OCI-LY7 (cell line): ENCODE results near the gene OR2T11. TPM values are rescaled to one million over a fixed set of nuclear protein-coding genes. Genes with fewer than 3 reads are reported as not detected.
"Not testable (repeated sequence)": the region's sequence is repeated elsewhere in the genome, so short reads cannot be mapped to it uniquely, and the experiment has no call there.

Experiments
- Bru-seq: library from RNA; stranded (reverse); fragments of 400-500 nt; gene quantifications from one replicate; lab custom pipeline; 2021; lab: Mats Ljungman, UMichigan
- BruChase-seq, 2 experiments: library from RNA; stranded (reverse); fragments of 400-500 nt; gene quantifications; one replicate each; lab custom pipeline; 2021; lab: Mats Ljungman, UMichigan
- BruUV-seq: library from RNA; stranded (reverse); fragments of 400-500 nt; replicated peaks from 2 replicates; lab custom pipeline; 2021; lab: Mats Ljungman, UMichigan
- CTCF ChIA-PET: fragments of 300-600 bp; sonication (Branson Sonifier 250); formaldehyde crosslinking; loops from one replicate; lab custom pipeline; 2022; ENCODE audit warnings: antibody characterized with exemption; ENCODE audit not compliant: unreplicated experiment; lab: Charles Lee
- POLR2A ChIA-PET: fragments of 300-600 bp; sonication (Branson Sonifier 250); formaldehyde crosslinking; loops from one replicate; lab custom pipeline; 2022; ENCODE audit warnings: antibody characterized with exemption; lab: Charles Lee
- DNase-seq: peaks from one replicate; pipeline ENCODE4 v3.0.0-alpha.2; 2015; ENCODE audit warnings: low spot score
- H2AFZ ChIP-seq: fragments of 200-600 bp; sonication (generic), shearing (Covaris generic); 2 replicates; pipeline ENCODE4 v1.6.1; 2014; ENCODE audit warnings: mild to moderate bottlenecking, antibody characterized with exemption, low read length, moderate library complexity
- H3K27ac ChIP-seq: fragments of 200-600 bp; sonication (generic); 2 replicates; pipeline ENCODE4 v1.5.1; 2014; ENCODE audit warnings: mixed run types, low read depth, mild to moderate bottlenecking, moderate library complexity, low read length, inconsistent platforms; ENCODE audit not compliant: poor library complexity, severe bottlenecking
- H3K36me3 ChIP-seq: fragments of 200-600 bp; sonication (generic); 2 replicates; pipeline ENCODE4 v1.6.1; 2014; ENCODE audit warnings: mild to moderate bottlenecking, antibody characterized with exemption, low read length, moderate library complexity, mixed read lengths; ENCODE audit not compliant: insufficient read depth
- H3K4me1 ChIP-seq: fragments of 200-600 bp; sonication (generic); 2 replicates; pipeline ENCODE4 v1.5.1; 2014; ENCODE audit warnings: mild to moderate bottlenecking, low read length; ENCODE audit not compliant: insufficient read depth, poor library complexity, severe bottlenecking
- H3K4me2 ChIP-seq: fragments of 200-600 bp; sonication (generic); 2 replicates; pipeline ENCODE4 v1.6.1; 2014; ENCODE audit warnings: mild to moderate bottlenecking, low read length
- H3K4me3 ChIP-seq: fragments of 200-600 bp; sonication (generic); 2 replicates; pipeline ENCODE4 v1.5.1; 2014; ENCODE audit warnings: mild to moderate bottlenecking, low read depth, low read length; ENCODE audit not compliant: poor library complexity, severe bottlenecking
- H3K79me2 ChIP-seq: fragments of 200-600 bp; sonication (generic); 2 replicates; pipeline ENCODE4 v1.6.1; 2016; ENCODE audit warnings: low read depth, mild to moderate bottlenecking, low read length, moderate library complexity, mixed read lengths; ENCODE audit not compliant: insufficient read depth
- H3K9me2 ChIP-seq: fragments of 200-600 bp; sonication (generic); 2 replicates; pipeline ENCODE4 v1.6.1; 2016; ENCODE audit warnings: mild to moderate bottlenecking, low read length, mixed read lengths; ENCODE audit not compliant: insufficient read depth
- H3K9me3 ChIP-seq: fragments of 200-600 bp; sonication (generic); 2 replicates; pipeline ENCODE4 v1.6.1; 2014; ENCODE audit warnings: mild to moderate bottlenecking, mixed run types, low read length, mixed read lengths
- H4K20me1 ChIP-seq: fragments of 200-600 bp; sonication (generic); 2 replicates; pipeline ENCODE4 v1.6.1; 2014; ENCODE audit warnings: mild to moderate bottlenecking, antibody characterized with exemption, low read length, moderate library complexity, mixed read lengths; ENCODE audit not compliant: insufficient read depth
- CTCF ChIP-seq: fragments of 200-600 bp; sonication (generic); conservative IDR thresholded peaks from 2 replicates; pipeline ENCODE4 v1.5.1; 2014; ENCODE audit warnings: mild to moderate bottlenecking, antibody characterized with exemption, low read length, moderate library complexity, mixed read lengths
- EZH2phosphoT487 ChIP-seq: fragments of 200-600 bp; sonication (generic); IDR thresholded peaks from 2 replicates; pipeline ENCODE4 v1.6.1; 2018; ENCODE audit warnings: low read depth, borderline replicate concordance, mild to moderate bottlenecking, mixed run types, antibody characterized with exemption, low read length, moderate library complexity, mixed read lengths
- intact Hi-C: fragments of 100-400 bp; cut with micrococcal nuclease; formaldehyde crosslinking; loops from one replicate; pipeline ENCODE4 v1.10.0; 2022; ENCODE audit not compliant: unreplicated experiment
- long read RNA-seq: library from polyadenylated mRNA; stranded (forward); transcript quantifications from one replicate; pipeline ENCODE4 v2.0.0, GENCODE V29; 2022
- total RNA-seq, 2 experiments: library from RNA; depleted of rRNA in 1 of 2; stranded (reverse); fragments of >200 nt in 1 of 2; shearing (Covaris generic) in 1 of 2; gene quantifications; 2 replicates each; pipeline ENCODE4 v1.2.3, GENCODE V29; 2014 to 2022

The OR2T11 gene
- total RNA-seq (2014; rRNA removed; shearing (Covaris generic)), result not detected in 2 replicates
- 0.13 TPM in 1 of 2 replicates, not detected in the other for total RNA-seq (2022)
- Bru-seq, nascent RNA, result percentile 9 among the genes with signal in this experiment
- percentile 22 among the genes with signal in this experiment for BruChase-seq, experiment 1, labeled RNA remaining after a 6-hour chase
- BruChase-seq, experiment 2, labeled RNA remaining after a 2-hour chase, result percentile 27 among the genes with signal in this experiment
- long read RNA-seq, result 0 reads

GRCh38 chr1:248634991-248635390 lies at the start of gene OR2T11:
Gene OR2T11, minus strand, starts transcription at chr1:248635091. Its CDS starts 7,963 bp downstream, at chr1:248627128.
- H3K9me2 ChIP-seq, H2AFZ ChIP-seq, POLR2A ChIA-PET, BruUV-seq, H3K36me3 ChIP-seq, H3K79me2 ChIP-seq, H3K9me3 ChIP-seq, CTCF ChIA-PET, H4K20me1 ChIP-seq, DNase-seq, H3K4me3 ChIP-seq, H3K27ac ChIP-seq, H3K4me1 ChIP-seq, H3K4me2 ChIP-seq: not testable (repeated sequence)
- intact Hi-C loops, result loop anchor here (5.0 kb wide), 1 partner anchor 178 kb away; no protein-coding TSS in a partner anchor

GRCh38 chr1:248681651-248682050 lies 46.8 kb upstream of the OR2T11 start:
- Histone ChIP-seq H2AFZ (no peak overlapping the region), H3K4me2 (no peak overlapping the region), H3K4me1 (no peaks in the 10 kb centered on the region), H3K27ac (no peak overlapping the region), H3K9me2 (no peaks in the 10 kb centered on the region), H3K9me3 (no peaks in the 10 kb centered on the region), H3K36me3 (no peaks in the 10 kb centered on the region), H4K20me1 (no peaks in the 10 kb centered on the region), H3K4me3 (no peak overlapping the region), H3K79me2 (no peaks in the 10 kb centered on the region)
- intact Hi-C loops, result loop anchor here (10.0 kb wide), 1 partner anchor 63 kb away; no protein-coding TSS in a partner anchor
- DNase-seq, result no peak
- no peak for TF ChIP-seq EZH2phosphoT487
- no peak for TF ChIP-seq CTCF
- BruUV-seq, result no TSS peak
- ChIA-PET POLR2A (no interaction called here), CTCF (no interaction called here)

GRCh38 chr1:248670003-248670402 lies 35.1 kb upstream of the OR2T11 start:
- Histone ChIP-seq H3K36me3 (no peaks in the 10 kb centered on the region), H3K27ac (no peak overlapping the region), H3K9me3 (no peaks in the 10 kb centered on the region; the same call in 1 of the 2 replicates), H2AFZ (no peak overlapping the region), H3K4me2 (no peak overlapping the region), H3K4me3 (no peak overlapping the region), H3K4me1 (no peaks in the 10 kb centered on the region), H3K79me2 (no peaks in the 10 kb centered on the region), H4K20me1 (no peaks in the 10 kb centered on the region), H3K9me2 (no peaks in the 10 kb centered on the region)
- POLR2A ChIA-PET, result interaction anchor here (0.7 kb wide), 1 partner anchor 107 kb away, joined by 3 read pairs; no protein-coding TSS in a partner anchor
- no TSS peak for BruUV-seq
- no peak for TF ChIP-seq EZH2phosphoT487
- TF ChIP-seq CTCF, result no peak
- CTCF ChIA-PET, result no interaction called here
- intact Hi-C loops, result loop anchor here (10.0 kb wide), 1 partner anchor 55 kb away; no protein-coding TSS in a partner anchor
- DNase-seq, result peak; percentile 15

GRCh38 chr1:248663453-248664328 lies 28.8 kb upstream of the OR2T11 start:
- CTCF ChIA-PET, H3K9me2 ChIP-seq, H3K36me3 ChIP-seq, intact Hi-C loops, H3K4me3 ChIP-seq, H3K4me2 ChIP-seq, H2AFZ ChIP-seq, H3K27ac ChIP-seq, H3K9me3 ChIP-seq, H4K20me1 ChIP-seq, H3K4me1 ChIP-seq, DNase-seq, BruUV-seq, H3K79me2 ChIP-seq: not testable (repeated sequence)
- POLR2A ChIA-PET, result interaction anchor here (0.6 kb wide), 1 partner anchor 76 kb away, joined by 3 read pairs; no protein-coding TSS in a partner anchor
